HepG2 (cell line): ENCODE data around the gene PHKB. TPM values are rescaled to one million over a fixed set of nuclear protein-coding genes. Genes with fewer than 3 reads are reported as not detected.

Experiments used
- ATAC-seq: fragments of 200-7000 bp; cut with Tn5 transposase; 3 replicates; pipeline ENCODE4 v1.9.1; 2020; ENCODE audit warnings: mild to moderate bottlenecking, moderate library complexity
- BruUV-seq: library from RNA; stranded (reverse); fragments of 400-500 nt; replicated peaks from 2 replicates; lab custom pipeline; 2021; lab: Mats Ljungman, UMichigan
- CTCF ChIA-PET: fragments of 300-600 bp; formaldehyde crosslinking; extraction: SDS; loops from one replicate; lab custom pipeline; 2021; ENCODE audit warnings: low total read pairs, inconsistent platforms, low intra/inter-chr PET ratio; lab: Yijun Ruan, JAX
- POLR2A ChIA-PET: fragments of 350-600 bp; sonication (Branson Sonifier 250); formaldehyde crosslinking; loops from one replicate; lab custom pipeline; 2020; ENCODE audit warnings: antibody characterized with exemption, inconsistent platforms; lab: Yijun Ruan, JAX
- DNase-seq: peaks from one replicate; pipeline ENCODE4 v3.0.0-alpha.2; 2015; ENCODE audit warnings: low spot score
- FAIRE-seq: peaks from 3 replicates; lab custom pipeline; 2011; peaks lifted over from hg19 to GRCh38; lab: Jason Lieb, UNC
- H2AFZ ChIP-seq: one replicate; pipeline ENCODE4 v1.6.1; 2011; ENCODE audit warnings: low read length, inconsistent platforms
- H3K27ac ChIP-seq: fragments of 300-600 bp; 3 replicates; pipeline ENCODE4 v1.8.0; 2011; ENCODE audit warnings: mixed run types, mild to moderate bottlenecking, mixed read lengths, low read length, inconsistent platforms; ENCODE audit not compliant: insufficient read depth; ENCODE audit errors: extremely low read length
- H3K27me3 ChIP-seq, 2 experiments: fragments of 200-600 bp in 1 of 2; 2 replicates in 1 of 2; 3 replicates in 1 of 2; pipeline versions ENCODE4 v1.6.0 to v1.8.0; 2011; ENCODE audit warnings: low read length in 2 of 2, mild to moderate bottlenecking in 2 of 2, moderate library complexity in 2 of 2, inconsistent platforms in 1 of 2; ENCODE audit not compliant: insufficient read depth in 2 of 2, control insufficient read depth in 1 of 2
- H3K36me3 ChIP-seq, 2 experiments: fragments of 200-600 bp in 1 of 2; replicated peaks in 1 of 2; 2 replicates in 1 of 2; 3 replicates in 1 of 2; pipeline versions ENCODE4 v1.5.1 to v1.8.0; 2011; ENCODE audit warnings: low read length in 2 of 2, inconsistent platforms in 1 of 2; ENCODE audit not compliant: insufficient read depth in 2 of 2, control insufficient read depth in 1 of 2
- H3K4me1 ChIP-seq: 2 replicates; pipeline ENCODE4 v1.5.1; 2012; ENCODE audit warnings: low read length, inconsistent platforms; ENCODE audit not compliant: insufficient read depth
- H3K4me2 ChIP-seq: 2 replicates; pipeline ENCODE4 v1.6.0; 2011; ENCODE audit warnings: low read depth, low read length, inconsistent platforms
- H3K4me3 ChIP-seq, 3 experiments: fragments of 200-600 bp in 1 of 3; sonication (generic), shearing (Covaris generic) in 1 of 3; replicated peaks in 1 of 3; 2 replicates each; pipeline ENCODE4 v1.5.1; 2011 to 2016; ENCODE audit warnings: low read length in 3 of 3, inconsistent platforms in 2 of 3, low read depth in 2 of 3, mild to moderate bottlenecking in 2 of 3, control low read depth in 1 of 3, mixed read lengths in 1 of 3; ENCODE audit not compliant: insufficient read depth in 1 of 3
- H3K79me2 ChIP-seq: one replicate; pipeline ENCODE4 v1.6.1; 2011; ENCODE audit warnings: low read length, inconsistent platforms; ENCODE audit not compliant: insufficient read depth
- H3K9ac ChIP-seq: 2 replicates; pipeline ENCODE4 v1.6.0; 2011; ENCODE audit warnings: mild to moderate bottlenecking, low read depth, low read length, inconsistent platforms; ENCODE audit not compliant: insufficient read depth
- H3K9me3 ChIP-seq: 2 replicates; pipeline ENCODE4 v1.5.1; 2012; ENCODE audit warnings: mild to moderate bottlenecking, low read length
- H4K20me1 ChIP-seq: 2 replicates; pipeline ENCODE4 v1.6.0; 2011; ENCODE audit warnings: inconsistent platforms, mild to moderate bottlenecking, low read length, moderate library complexity; ENCODE audit not compliant: insufficient read depth
- GLMP ChIP-seq: sonication (generic); formaldehyde crosslinking; IDR thresholded peaks from 2 replicates; pipeline ENCODE4 v1.9.0; 2021; ENCODE audit warnings: missing genetic modification reagents, mild to moderate bottlenecking, borderline replicate concordance
- HCFC1 ChIP-seq: fragments of 150-350 bp; IDR thresholded peaks from 2 replicates; pipeline ENCODE4 v1.6.1; 2014; ENCODE audit warnings: low read depth, low read length
- LCORL ChIP-seq, 2 experiments: fragments of 450-650 bp in 1 of 2; sonication (generic) in 1 of 2; formaldehyde crosslinking in 1 of 2; IDR thresholded peaks; 2 replicates each; pipeline versions ENCODE4 v1.5.0 to v1.6.1; 2017 to 2020; ENCODE audit warnings: antibody characterized with exemption in 1 of 2, missing genetic modification reagents in 1 of 2
- RNF2 ChIP-seq: fragments of 450-650 bp; conservative IDR thresholded peaks from 2 replicates; pipeline ENCODE4 v1.6.1; 2016; ENCODE audit warnings: low read depth
- SMYD3 ChIP-seq: sonication (generic); formaldehyde crosslinking; IDR thresholded peaks from 2 replicates; pipeline ENCODE4 v1.8.1; 2023; ENCODE audit warnings: mild to moderate bottlenecking, missing genetic modification reagents
- USF2 ChIP-seq, 2 experiments: sonication (generic) in 1 of 2; formaldehyde crosslinking in 1 of 2; IDR thresholded peaks; 2 replicates each; pipeline versions ENCODE4 v1.5.1 to v1.6.1; 2011 to 2020; ENCODE audit warnings: borderline replicate concordance in 1 of 2, low read depth in 1 of 2, low read length in 1 of 2, mild to moderate bottlenecking in 1 of 2, missing genetic modification reagents in 1 of 2, moderate library complexity in 1 of 2
- ZNF33B ChIP-seq: sonication (generic); formaldehyde crosslinking; IDR thresholded peaks from 2 replicates; pipeline ENCODE4 v1.5.1; 2020; ENCODE audit warnings: mild to moderate bottlenecking, missing genetic modification reagents
- WGBS: methylation state at CpG from one replicate; pipeline ENCODE4 v1.1.6; 2017; ENCODE audit warnings: low lambda C conversion rate; 5-methylcytosine and 5-hydroxymethylcytosine counted together
- in situ Hi-C: cut with HindIII; loops from 2 replicates; pipeline ENCODE4 v1.10.0; 2017; ENCODE audit warnings: low pct_unique_long_range_greater_than_20kb; ENCODE audit not compliant: extremely low pct_ligation_motif_present
- intact Hi-C: fragments of 100-400 bp; cut with micrococcal nuclease; formaldehyde crosslinking; loops from one replicate; pipeline ENCODE4 v1.10.0; 2022; ENCODE audit not compliant: unreplicated experiment
- polyA plus RNA-seq, 8 experiments: library from polyadenylated mRNA; depleted of rRNA in 3 of 8; stranded (reverse) in 7 of 8; unstranded in 1 of 8; fragments of >200 nt; fragmentation: Illumina TruSeq in 4 of 8; extraction: Trizol in 4 of 8; gene quantifications; 2 replicates each; pipeline versions ENCODE4 v1.2.1 to v1.2.3, GENCODE V29; 2011 to 2016; ENCODE audit warnings: low read depth in 4 of 8, missing spikeins in 1 of 8, mixed read lengths in 1 of 8; ENCODE audit not compliant: insufficient read depth in 1 of 8
- total RNA-seq, 5 experiments: library from RNA; depleted of rRNA; stranded (reverse); fragments of >200 nt; fragmentation: Illumina TruSeq; extraction: Trizol; gene quantifications; 2 replicates each; pipeline ENCODE4 v1.2.3, GENCODE V29; 2016; ENCODE audit warnings: low read depth in 1 of 5

PHKB gene
- total and polyA plus RNA-seq, 2 of the 13 experiments (the other 11 are each of a cell fraction or from before 2014, with no cell fraction given), result 66.0 to 80.8 TPM

GRCh38 chr16:47488051-47488450 is 26.9 kb downstream of the PHKB start:
- Histone ChIP-seq H2AFZ (no peak overlapping the region), H3K4me3 (no peak overlapping the region), H3K4me2 (no peak overlapping the region), H3K27ac (no peak overlapping the region), H3K4me1 (peaks cover 42% of the 10 kb centered on the region), H3K27me3 (no peaks in the 10 kb centered on the region), H4K20me1 (no peaks in the 10 kb centered on the region), H3K79me2 (peaks cover 27% of the 10 kb centered on the region), H3K9me3 (no peaks in the 10 kb centered on the region), H3K9ac (no peak overlapping the region), H3K36me3 (no peaks in the 10 kb centered on the region)
- in situ Hi-C loops, result no loop called here
- FAIRE-seq (no peak), ATAC-seq (no peak), DNase-seq (no peak)
- ChIA-PET CTCF (no interaction called here), POLR2A (no interaction called here)
- 98% methylated on average over 3 of the region's 3 CpGs for WGBS
- intact Hi-C loops, result no loop called here
- no peak for TF ChIP-seq HCFC1
- TF ChIP-seq ZNF33B, result no peak
- no peak for TF ChIP-seq USF2 (IDR thresholded peaks at IDR 0.05; ENCODE audit: low read depth, low read length)
- no peak for TF ChIP-seq USF2 (CRISPR knock-in tag; IDR thresholded peaks at IDR 0.05; ENCODE audit: borderline replicate concordance)
- TF ChIP-seq RNF2, result no peak
- TF ChIP-seq SMYD3 (CRISPR knock-in tag), result no peak
- TF ChIP-seq GLMP, result no peak
- TF ChIP-seq LCORL (IDR thresholded peaks at IDR 0.05), result no peak
- no peak for TF ChIP-seq LCORL (CRISPR knock-in tag; IDR thresholded peaks at IDR 0.05)
- no TSS peak for BruUV-seq
